ENCODE data around the gene TLNRD1. TPM values are rescaled to one million over a fixed set of nuclear protein-coding genes. Genes with fewer than 3 reads are reported as not detected.

The TLNRD1 gene
- polyA plus RNA-seq, 1 donor (not counting 4 experiments of a cell fraction or from before 2014, with no cell fraction given), result 3.1 TPM

DNA sequence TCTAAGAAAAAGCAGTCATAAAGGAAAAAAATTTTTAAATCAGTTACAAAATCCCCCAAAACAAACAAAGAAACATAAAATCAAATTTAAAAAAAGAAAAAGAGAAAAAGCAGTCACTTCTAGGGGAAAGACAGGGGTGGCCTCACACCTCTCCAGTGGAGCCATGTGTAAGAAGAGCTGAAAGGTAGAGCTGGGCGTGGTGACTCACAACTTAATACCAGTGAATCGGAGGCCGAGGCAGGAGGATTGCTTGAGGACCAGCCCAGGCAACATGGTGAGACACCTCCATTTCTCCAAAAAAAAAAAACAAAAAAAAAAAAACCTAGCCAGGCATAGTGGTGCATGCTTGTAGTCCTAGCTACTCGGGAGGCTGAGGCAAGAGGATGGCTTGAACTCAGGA is 25.8 kb upstream of the TLNRD1 start:
- H3K4me2 ChIP-seq (ENCODE audit: control insufficient read depth, extremely low read depth, insufficient read depth, low read depth, low read length), result no peak overlapping the region
- H3K9ac ChIP-seq (ENCODE audit: control insufficient read depth, extremely low read depth, insufficient read depth, low read length), result no peak overlapping the region
- H3K27me3 ChIP-seq (ENCODE audit: control insufficient read depth, extremely low read depth, insufficient read depth, low read length), result no peaks in the 10 kb centered on the region
- H3K9me1 ChIP-seq (ENCODE audit: control insufficient read depth, extremely low read depth, insufficient read depth, low read length), result no peaks in the 10 kb centered on the region
- peaks cover 0 to 20% of the 10 kb centered on the region in 2 experiments for H3K36me3 ChIP-seq (ENCODE audit: control insufficient read depth in 2 of 2, extremely low read depth in 1 of 2, insufficient read depth in 2 of 2, low read length in 2 of 2)
- H3K27ac ChIP-seq (ENCODE audit: control insufficient read depth, insufficient read depth, low read length), result no peak overlapping the region
- dilution Hi-C loops (cut with MboI; ENCODE audit: extremely low pct_ligation_motif_present, low sequenced_read_pairs), result no loop called here
- H3K9me3 ChIP-seq (ENCODE audit: control insufficient read depth, low read depth, low read length), result no peaks in the 10 kb centered on the region
- FAIRE-seq, result no peak
- DNase-seq (ENCODE audit: low read depth, low spot score), result no peak
- H3K4me1 ChIP-seq (ENCODE audit: control insufficient read depth, extremely low read depth, insufficient read depth, low read length), result peaks cover 11% of the 10 kb centered on the region
- H2AFZ ChIP-seq (ENCODE audit: control insufficient read depth, low read length), result no peak overlapping the region
- H4K20me1 ChIP-seq (ENCODE audit: control insufficient read depth, extremely low read depth, insufficient read depth, low read length), result peaks cover 8% of the 10 kb centered on the region
- H3K4me3 ChIP-seq (ENCODE audit: control insufficient read depth in 2 of 3, extremely low read depth in 1 of 3, insufficient read depth in 2 of 3, low read depth in 1 of 3, low read length in 3 of 3), result no peak overlapping the region
- TF ChIP-seq, protein P1, sequence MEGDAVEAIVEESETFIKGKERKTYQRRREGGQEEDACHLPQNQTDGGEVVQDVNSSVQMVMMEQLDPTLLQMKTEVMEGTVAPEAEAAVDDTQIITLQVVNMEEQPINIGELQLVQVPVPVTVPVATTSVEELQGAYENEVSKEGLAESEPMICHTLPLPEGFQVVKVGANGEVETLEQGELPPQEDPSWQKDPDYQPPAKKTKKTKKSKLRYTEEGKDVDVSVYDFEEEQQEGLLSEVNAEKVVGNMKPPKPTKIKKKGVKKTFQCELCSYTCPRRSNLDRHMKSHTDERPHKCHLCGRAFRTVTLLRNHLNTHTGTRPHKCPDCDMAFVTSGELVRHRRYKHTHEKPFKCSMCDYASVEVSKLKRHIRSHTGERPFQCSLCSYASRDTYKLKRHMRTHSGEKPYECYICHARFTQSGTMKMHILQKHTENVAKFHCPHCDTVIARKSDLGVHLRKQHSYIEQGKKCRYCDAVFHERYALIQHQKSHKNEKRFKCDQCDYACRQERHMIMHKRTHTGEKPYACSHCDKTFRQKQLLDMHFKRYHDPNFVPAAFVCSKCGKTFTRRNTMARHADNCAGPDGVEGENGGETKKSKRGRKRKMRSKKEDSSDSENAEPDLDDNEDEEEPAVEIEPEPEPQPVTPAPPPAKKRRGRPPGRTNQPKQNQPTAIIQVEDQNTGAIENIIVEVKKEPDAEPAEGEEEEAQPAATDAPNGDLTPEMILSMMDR (optimal IDR thresholded peaks at IDR 0.05 in 1 of 3, IDR thresholded peaks at IDR 0.05 in 1 of 3, conservative IDR thresholded peaks at IDR 0.05 in 1 of 3; ENCODE audit: extremely low read depth in 1 of 3, insufficient read depth in 2 of 3, low read length in 3 of 3), result no peak
- no peak for TF ChIP-seq EZH2 (IDR thresholded peaks at IDR 0.05; ENCODE audit: low read length)
- peaks cover 17% of the 10 kb centered on the region for H3K79me2 ChIP-seq (ENCODE audit: control insufficient read depth, insufficient read depth, low read length)

DNA sequence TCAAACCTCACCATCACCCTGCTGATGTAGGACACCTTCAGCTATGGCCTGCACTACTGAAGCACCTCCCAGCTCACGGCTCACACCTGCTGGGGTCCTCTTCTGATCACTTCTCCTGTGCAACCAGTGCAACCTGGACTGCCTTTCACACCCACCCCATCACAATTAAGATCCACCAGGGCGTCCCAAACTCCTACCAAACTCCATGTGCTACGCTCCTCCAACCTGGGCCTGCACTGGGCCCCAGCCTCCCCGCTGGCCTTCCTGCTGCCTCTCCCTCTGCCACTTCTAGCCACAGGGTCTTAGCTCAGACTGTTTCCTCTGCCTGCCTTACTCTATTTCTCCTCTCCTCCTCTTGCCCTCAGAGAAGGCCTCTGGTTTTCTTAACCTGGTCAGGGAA is 23.9 kb upstream of the TLNRD1 start:
- dilution Hi-C loops (cut with MboI; ENCODE audit: extremely low pct_ligation_motif_present, low sequenced_read_pairs), result no loop called here
- no peaks in the 10 kb centered on the region for H3K27me3 ChIP-seq (ENCODE audit: control insufficient read depth, extremely low read depth, insufficient read depth, low read length)
- no peaks in the 10 kb centered on the region for H3K9me1 ChIP-seq (ENCODE audit: control insufficient read depth, extremely low read depth, insufficient read depth, low read length)
- peaks cover 2% of the 10 kb centered on the region for H3K4me1 ChIP-seq (ENCODE audit: control insufficient read depth, extremely low read depth, insufficient read depth, low read length)
- no peak overlapping the region for H3K4me2 ChIP-seq (ENCODE audit: control insufficient read depth, extremely low read depth, insufficient read depth, low read depth, low read length)
- peaks cover 8% of the 10 kb centered on the region for H4K20me1 ChIP-seq (ENCODE audit: control insufficient read depth, extremely low read depth, insufficient read depth, low read length)
- no peak overlapping the region for H3K4me3 ChIP-seq (ENCODE audit: control insufficient read depth in 2 of 3, extremely low read depth in 1 of 3, insufficient read depth in 2 of 3, low read depth in 1 of 3, low read length in 3 of 3)
- peaks cover 2 to 27% of the 10 kb centered on the region in 2 experiments for H3K36me3 ChIP-seq (ENCODE audit: control insufficient read depth in 2 of 2, extremely low read depth in 1 of 2, insufficient read depth in 2 of 2, low read length in 2 of 2)
- no peaks in the 10 kb centered on the region for H3K9me3 ChIP-seq (ENCODE audit: control insufficient read depth, low read depth, low read length)
- H3K79me2 ChIP-seq (ENCODE audit: control insufficient read depth, insufficient read depth, low read length), result peaks cover 18% of the 10 kb centered on the region
- no peak overlapping the region for H3K27ac ChIP-seq (ENCODE audit: control insufficient read depth, insufficient read depth, low read length)
- H3K9ac ChIP-seq (ENCODE audit: control insufficient read depth, extremely low read depth, insufficient read depth, low read length), result no peak overlapping the region
- no peak for DNase-seq (ENCODE audit: low read depth, low spot score)
- no peak for FAIRE-seq
- TF ChIP-seq, protein P1 (optimal IDR thresholded peaks at IDR 0.05 in 1 of 3, IDR thresholded peaks at IDR 0.05 in 1 of 3, conservative IDR thresholded peaks at IDR 0.05 in 1 of 3; ENCODE audit: extremely low read depth in 1 of 3, insufficient read depth in 2 of 3, low read length in 3 of 3), result no peak
- no peak for TF ChIP-seq EZH2 (IDR thresholded peaks at IDR 0.05; ENCODE audit: low read length)
- no peak overlapping the region for H2AFZ ChIP-seq (ENCODE audit: control insufficient read depth, low read length)

Data from keratinocyte (primary cell).